Measurements from ENCODE around the gene PTPRR.

The PTPRR gene

GRCh38 chr12:70929029-70929428 is 8.5 kb upstream of the PTPRR start:
- ChIA-PET POLR2A (no interaction called here), CTCF (no interaction called here)

DNA sequence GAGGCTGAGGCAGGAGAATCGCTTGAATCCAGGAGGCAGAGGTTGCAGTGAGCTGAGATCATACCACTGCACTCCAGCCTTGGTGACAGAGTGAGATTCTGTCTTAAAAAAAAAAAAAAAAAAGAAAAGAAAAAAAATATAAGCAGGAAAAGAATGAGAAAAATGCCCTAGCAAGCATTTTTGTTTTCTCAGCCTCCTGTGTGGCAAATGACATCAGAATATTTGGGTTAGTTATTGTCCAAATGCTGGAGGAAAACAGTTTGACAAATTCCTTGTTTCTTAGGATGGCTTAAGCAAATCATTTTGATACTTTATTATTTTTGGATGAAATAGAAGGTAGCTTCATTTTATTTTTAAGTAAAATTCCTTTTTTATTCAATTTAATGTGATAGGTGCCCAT is 7.5 kb upstream of the PTPRR start:
- DNase-seq: no peak
- WGBS (ENCODE audit: insufficient coverage): no CpG with 5 or more reads among the region's 1 CpG
- CTCF ChIA-PET: no interaction called here
- no peaks in the 10 kb centered on the region for H3K9me3 ChIP-seq (ENCODE audit: control extremely low read depth in 1 of 5, control insufficient read depth in 4 of 5, insufficient read depth in 2 of 5, low read depth in 1 of 5, low read length in 4 of 5)
- no peaks in the 10 kb centered on the region for H3K4me1 ChIP-seq (ENCODE audit: control extremely low read depth in 1 of 4, control insufficient read depth in 4 of 4, insufficient read depth in 4 of 4, low read length in 3 of 4)
- no peak overlapping the region for H3K27ac ChIP-seq (ENCODE audit: insufficient read depth in 1 of 2, low read depth in 1 of 2, low read length in 2 of 2, poor library complexity in 1 of 2, severe bottlenecking in 2 of 2)
- no peaks in the 10 kb centered on the region for H3K36me3 ChIP-seq (ENCODE audit: control insufficient read depth in 4 of 4, insufficient read depth in 4 of 4, low read length in 3 of 4)
- no peaks in the 10 kb centered on the region for H3K27me3 ChIP-seq (replicated peaks in 2 of 5; ENCODE audit: control insufficient read depth in 4 of 5, insufficient read depth in 5 of 5, low read length in 4 of 5)
- no peak overlapping the region for H3K4me3 ChIP-seq (ENCODE audit: control insufficient read depth in 1 of 7, extremely low read depth in 1 of 7, insufficient read depth in 4 of 7, low read depth in 2 of 7, low read length in 6 of 7)
- POLR2A ChIA-PET: no interaction called here

More at GRCh38 chr12:70929029-70929428, 8.5 kb upstream of the PTPRR start:
- no peak overlapping the region for H3K27ac ChIP-seq (ENCODE audit: insufficient read depth in 1 of 2, low read depth in 1 of 2, low read length in 2 of 2, poor library complexity in 1 of 2, severe bottlenecking in 2 of 2)
- no peak for DNase-seq
- H3K9me3 ChIP-seq (ENCODE audit: control extremely low read depth in 1 of 5, control insufficient read depth in 4 of 5, insufficient read depth in 2 of 5, low read depth in 1 of 5, low read length in 4 of 5): no peaks in the 10 kb centered on the region
- no peak overlapping the region for H3K4me3 ChIP-seq (ENCODE audit: control insufficient read depth in 1 of 7, extremely low read depth in 1 of 7, insufficient read depth in 4 of 7, low read depth in 2 of 7, low read length in 6 of 7)
- H3K27me3 ChIP-seq (replicated peaks in 2 of 5; ENCODE audit: control insufficient read depth in 4 of 5, insufficient read depth in 5 of 5, low read length in 4 of 5): no peaks in the 10 kb centered on the region
- H3K36me3 ChIP-seq (ENCODE audit: control insufficient read depth in 4 of 4, insufficient read depth in 4 of 4, low read length in 3 of 4): no peaks in the 10 kb centered on the region
- no peaks in the 10 kb centered on the region for H3K4me1 ChIP-seq (ENCODE audit: control extremely low read depth in 1 of 4, control insufficient read depth in 4 of 4, insufficient read depth in 4 of 4, low read length in 3 of 4)

DNA sequence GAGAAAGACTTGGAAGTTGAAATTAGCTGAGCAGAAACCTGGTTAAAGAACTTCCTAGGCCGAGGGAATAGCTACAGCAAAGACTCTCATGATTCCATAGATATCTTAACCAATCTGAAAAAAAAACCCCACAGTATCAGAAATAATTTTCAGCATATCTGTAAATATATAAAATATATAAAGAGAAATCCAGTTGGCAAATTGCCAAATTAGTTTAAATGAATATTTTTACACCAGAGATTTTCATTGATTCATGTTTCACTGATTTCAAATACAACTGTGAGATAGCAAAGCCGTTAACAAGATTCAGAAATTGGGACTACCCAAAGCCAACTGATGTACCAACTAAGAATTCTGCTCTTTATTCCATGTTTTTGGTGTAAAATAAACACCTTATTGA is 6.8 kb upstream of the PTPRR start:
- ChIA-PET CTCF (no interaction called here), POLR2A (no interaction called here)
- Histone ChIP-seq H3K36me3 (ENCODE audit: control insufficient read depth in 4 of 4, insufficient read depth in 4 of 4, low read length in 3 of 4) (no peaks in the 10 kb centered on the region), H3K27ac (ENCODE audit: insufficient read depth in 1 of 2, low read depth in 1 of 2, low read length in 2 of 2, poor library complexity in 1 of 2, severe bottlenecking in 2 of 2) (no peak overlapping the region), H3K9me3 (ENCODE audit: control extremely low read depth in 1 of 5, control insufficient read depth in 4 of 5, insufficient read depth in 2 of 5, low read depth in 1 of 5, low read length in 4 of 5) (no peaks in the 10 kb centered on the region), H3K4me1 (ENCODE audit: control extremely low read depth in 1 of 4, control insufficient read depth in 4 of 4, insufficient read depth in 4 of 4, low read length in 3 of 4) (no peaks in the 10 kb centered on the region), H3K27me3 (replicated peaks in 2 of 5; ENCODE audit: control insufficient read depth in 4 of 5, insufficient read depth in 5 of 5, low read length in 4 of 5) (peaks cover 0 to 3% (median 0%) of the 10 kb centered on the region in 5 experiments), H3K4me3 (ENCODE audit: control insufficient read depth in 1 of 7, extremely low read depth in 1 of 7, insufficient read depth in 4 of 7, low read depth in 2 of 7, low read length in 6 of 7) (no peak overlapping the region)
- no CpG with 5 or more reads among the region's 2 CpGs for WGBS (ENCODE audit: insufficient coverage)
- DNase-seq: no peak

DNA sequence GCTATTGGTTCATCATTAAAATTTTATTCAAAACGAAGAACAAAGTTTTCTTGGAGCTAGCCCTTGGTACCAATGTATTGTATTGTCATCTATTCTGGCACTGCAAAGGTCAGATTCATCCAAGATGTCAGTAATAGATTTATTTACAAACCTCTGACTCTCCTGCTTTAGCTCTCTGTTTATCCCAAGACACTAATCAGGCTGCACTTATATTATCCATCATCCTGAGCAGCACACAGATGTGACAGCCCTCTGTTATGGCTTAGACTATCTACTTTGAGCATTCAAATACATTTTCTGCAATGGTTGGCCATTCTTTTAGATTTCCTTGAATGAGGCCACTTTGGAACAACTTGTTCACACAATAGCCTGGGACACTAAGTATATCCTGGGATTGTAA is 5.0 kb upstream of the PTPRR start:
- no peak overlapping the region for H3K27ac ChIP-seq (ENCODE audit: insufficient read depth in 1 of 2, low read depth in 1 of 2, low read length in 2 of 2, poor library complexity in 1 of 2, severe bottlenecking in 2 of 2)
- H3K36me3 ChIP-seq (ENCODE audit: control insufficient read depth in 4 of 4, insufficient read depth in 4 of 4, low read length in 3 of 4): no peaks in the 10 kb centered on the region
- H3K4me1 ChIP-seq (ENCODE audit: control extremely low read depth in 1 of 4, control insufficient read depth in 4 of 4, insufficient read depth in 4 of 4, low read length in 3 of 4): no peaks in the 10 kb centered on the region
- DNase-seq: no peak
- H3K27me3 ChIP-seq (replicated peaks in 2 of 5; ENCODE audit: control insufficient read depth in 4 of 5, insufficient read depth in 5 of 5, low read length in 4 of 5): peaks cover 0 to 18% (median 10%) of the 10 kb centered on the region in 5 experiments
- POLR2A ChIA-PET: no interaction called here
- no CpG with 5 or more reads among the region's 1 CpG for WGBS (ENCODE audit: insufficient coverage)
- peaks cover 0 to 2% (median 0%) of the 10 kb centered on the region in 5 experiments for H3K9me3 ChIP-seq (ENCODE audit: control extremely low read depth in 1 of 5, control insufficient read depth in 4 of 5, insufficient read depth in 2 of 5, low read depth in 1 of 5, low read length in 4 of 5)
- CTCF ChIA-PET: no interaction called here
- H3K4me3 ChIP-seq (ENCODE audit: control insufficient read depth in 1 of 7, extremely low read depth in 1 of 7, insufficient read depth in 4 of 7, low read depth in 2 of 7, low read length in 6 of 7): no peak overlapping the region

GRCh38 chr12:70920891-70921290 is 353 bp upstream of the PTPRR start:
- Histone ChIP-seq H3K4me3 (ENCODE audit: control insufficient read depth in 1 of 7, extremely low read depth in 1 of 7, insufficient read depth in 4 of 7, low read depth in 2 of 7, low read length in 6 of 7) (no peak overlapping the region), H3K27me3 (replicated peaks in 2 of 5; ENCODE audit: control insufficient read depth in 4 of 5, insufficient read depth in 5 of 5, low read length in 4 of 5) (peaks cover 0 to 33% (median 20%) of the 10 kb centered on the region in 5 experiments), H3K4me1 (ENCODE audit: control extremely low read depth in 1 of 4, control insufficient read depth in 4 of 4, insufficient read depth in 4 of 4, low read length in 3 of 4) (peaks cover 0 to 3% (median 0%) of the 10 kb centered on the region in 4 experiments), H3K36me3 (ENCODE audit: control insufficient read depth in 4 of 4, insufficient read depth in 4 of 4, low read length in 3 of 4) (no peaks in the 10 kb centered on the region), H3K27ac (ENCODE audit: insufficient read depth in 1 of 2, low read depth in 1 of 2, low read length in 2 of 2, poor library complexity in 1 of 2, severe bottlenecking in 2 of 2) (no peak overlapping the region), H3K9me3 (ENCODE audit: control extremely low read depth in 1 of 5, control insufficient read depth in 4 of 5, insufficient read depth in 2 of 5, low read depth in 1 of 5, low read length in 4 of 5) (peaks cover 0 to 2% (median 0%) of the 10 kb centered on the region in 5 experiments)
- ChIA-PET POLR2A (no interaction called here), CTCF (no interaction called here)
- no peak for DNase-seq
- 60% methylated on average over 2 of the region's 9 CpGs for whole genome bisulfite sequencing (ENCODE audit: insufficient coverage)

- no peak overlapping the region for H3K27ac ChIP-seq (ENCODE audit: insufficient read depth in 1 of 2, low read depth in 1 of 2, low read length in 2 of 2, poor library complexity in 1 of 2, severe bottlenecking in 2 of 2)
- no peak overlapping the region for H3K4me3 ChIP-seq (ENCODE audit: control insufficient read depth in 1 of 7, extremely low read depth in 1 of 7, insufficient read depth in 4 of 7, low read depth in 2 of 7, low read length in 6 of 7)
- DNase-seq: peak in 2 of 3 donors; percentile 0 to 14
- peaks cover 0 to 3% (median 0%) of the 10 kb centered on the region in 4 experiments for H3K4me1 ChIP-seq (ENCODE audit: control extremely low read depth in 1 of 4, control insufficient read depth in 4 of 4, insufficient read depth in 4 of 4, low read length in 3 of 4)
- H3K36me3 ChIP-seq (ENCODE audit: control insufficient read depth in 4 of 4, insufficient read depth in 4 of 4, low read length in 3 of 4): no peaks in the 10 kb centered on the region
- H3K9me3 ChIP-seq (ENCODE audit: control extremely low read depth in 1 of 5, control insufficient read depth in 4 of 5, insufficient read depth in 2 of 5, low read depth in 1 of 5, low read length in 4 of 5): peaks cover 0 to 2% (median 0%) of the 10 kb centered on the region in 5 experiments
- 12% methylated on average over 9 of the region's 10 CpGs for WGBS (ENCODE audit: insufficient coverage)
- POLR2A ChIA-PET: no interaction called here
- H3K27me3 ChIP-seq (replicated peaks in 2 of 5; ENCODE audit: control insufficient read depth in 4 of 5, insufficient read depth in 5 of 5, low read length in 4 of 5): peaks cover 0 to 33% (median 20%) of the 10 kb centered on the region in 5 experiments
- CTCF ChIA-PET: no interaction called here
Measured at GRCh38 chr12:70919597-70920035, 922 bp downstream of the PTPRR start.

DNA sequence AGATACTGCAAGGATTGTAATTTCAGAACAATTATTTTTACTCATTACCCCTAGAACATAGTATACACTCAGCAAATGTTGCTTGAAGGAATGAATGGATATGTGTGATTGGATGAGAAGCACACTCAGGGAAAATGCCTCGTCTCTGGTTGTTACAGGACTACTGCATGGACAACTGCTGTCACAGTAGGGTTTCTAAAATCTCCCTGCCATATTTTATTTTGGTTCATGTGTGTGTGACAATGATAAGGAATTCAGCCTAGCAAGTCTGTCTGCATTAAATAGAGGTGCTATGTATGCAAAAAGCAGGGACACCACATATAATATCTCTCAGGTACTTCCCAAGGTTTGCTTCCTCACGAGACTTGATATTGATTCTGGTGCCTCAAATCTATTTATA is 1.4 kb downstream of the PTPRR start:
- H3K27me3 ChIP-seq (replicated peaks in 2 of 5; ENCODE audit: control insufficient read depth in 4 of 5, insufficient read depth in 5 of 5, low read length in 4 of 5): peaks cover 0 to 33% (median 20%) of the 10 kb centered on the region in 5 experiments
- no peak overlapping the region for H3K4me3 ChIP-seq (ENCODE audit: control insufficient read depth in 1 of 7, extremely low read depth in 1 of 7, insufficient read depth in 4 of 7, low read depth in 2 of 7, low read length in 6 of 7)
- peaks cover 0 to 3% (median 0%) of the 10 kb centered on the region in 4 experiments for H3K4me1 ChIP-seq (ENCODE audit: control extremely low read depth in 1 of 4, control insufficient read depth in 4 of 4, insufficient read depth in 4 of 4, low read length in 3 of 4)
- H3K27ac ChIP-seq (ENCODE audit: insufficient read depth in 1 of 2, low read depth in 1 of 2, low read length in 2 of 2, poor library complexity in 1 of 2, severe bottlenecking in 2 of 2): no peak overlapping the region
- H3K36me3 ChIP-seq (ENCODE audit: control insufficient read depth in 4 of 4, insufficient read depth in 4 of 4, low read length in 3 of 4): no peaks in the 10 kb centered on the region
- DNase-seq: no peak
- peaks cover 0 to 2% (median 0%) of the 10 kb centered on the region in 5 experiments for H3K9me3 ChIP-seq (ENCODE audit: control extremely low read depth in 1 of 5, control insufficient read depth in 4 of 5, insufficient read depth in 2 of 5, low read depth in 1 of 5, low read length in 4 of 5)
- WGBS (ENCODE audit: insufficient coverage): 92% methylated on average over 2 of the region's 2 CpGs
- ChIA-PET POLR2A (no interaction called here), CTCF (no interaction called here)

Data from common myeloid progenitor, CD34-positive (primary cell).